DLD1 (cell line): ENCODE data around the gene DDX1.
"Not testable (repeated sequence)": the region's sequence is repeated elsewhere in the genome, so short reads cannot be mapped to it uniquely, and the experiment has no call there.

Experiments
- in situ Hi-C: cut with HindIII; loops from 2 replicates; pipeline ENCODE4 v1.10.0; 2017; ENCODE audit warnings: low sequenced_read_pairs

Gene DDX1

GRCh38 chr2:15671409-15671808 is 79.7 kb downstream of the DDX1 start:
- in situ Hi-C loops = no loop called here

- in situ Hi-C loops = no loop called here
These were observed 80.5 kb downstream of the DDX1 start for GRCh38 chr2:15671842-15672815.

GRCh38 chr2:15672961-15673918 is 81.6 kb downstream of the DDX1 start:
- in situ Hi-C loops = no loop called here

GRCh38 chr2:15673919-15674636 is 82.4 kb downstream of the DDX1 start:
- in situ Hi-C loops = no loop called here

- in situ Hi-C loops = no loop called here
These were observed 83.2 kb downstream of the DDX1 start for GRCh38 chr2:15674637-15675455.

- in situ Hi-C loops = no loop called here
These were observed 84.0 kb downstream of the DDX1 start for GRCh38 chr2:15675456-15676195.

GRCh38 chr2:15677141-15677843 is 85.6 kb downstream of the DDX1 start:
- in situ Hi-C loops = no loop called here

- in situ Hi-C loops = no loop called here
These were observed 86.7 kb downstream of the DDX1 start for GRCh38 chr2:15678346-15678745.

- in situ Hi-C loops = no loop called here
These were observed 87.2 kb downstream of the DDX1 start for GRCh38 chr2:15678909-15679308.

- in situ Hi-C loops = no loop called here
These were observed 87.8 kb downstream of the DDX1 start for GRCh38 chr2:15679386-15679924.

- in situ Hi-C loops = not testable (repeated sequence)
These were observed 88.5 kb downstream of the DDX1 start for GRCh38 chr2:15680132-15680531.
